GM12801 (cell line): ENCODE measurements around the gene OR9G4.

Experiments used
- TF ChIP-seq, protein P1 (sequence below): IDR thresholded peaks from one replicate; pipeline ENCODE4 v1.5.1; 2011; ENCODE audit warnings: control low read depth; ENCODE audit not compliant: insufficient read length; ENCODE audit errors: extremely low read depth

The OR9G4 gene

DNA sequence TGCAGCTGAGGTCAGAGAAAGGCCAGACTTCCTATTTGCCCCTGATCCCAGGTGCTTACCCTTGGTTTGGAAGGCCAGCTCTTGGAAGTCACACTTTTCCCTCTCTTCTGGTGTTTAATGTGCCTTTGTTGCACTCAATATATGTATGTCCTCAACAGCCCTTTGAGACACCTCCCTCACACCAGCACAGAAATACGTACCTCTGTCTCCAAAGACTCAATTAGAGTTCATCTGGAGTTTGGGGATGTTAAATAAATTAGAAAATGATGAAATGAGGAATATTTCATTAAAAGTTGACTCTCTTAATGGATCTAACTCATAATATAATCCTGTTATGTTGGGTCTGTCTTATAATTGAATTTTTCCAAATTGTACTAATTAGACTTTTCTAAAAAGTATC, at the start of gene OR9G4:
Gene OR9G4, minus strand, starts transcription at position 101 of the 400 bp plus-strand sequence. CDS start 4,931 bp downstream, outside the sequence.
- TF ChIP-seq, protein P1, sequence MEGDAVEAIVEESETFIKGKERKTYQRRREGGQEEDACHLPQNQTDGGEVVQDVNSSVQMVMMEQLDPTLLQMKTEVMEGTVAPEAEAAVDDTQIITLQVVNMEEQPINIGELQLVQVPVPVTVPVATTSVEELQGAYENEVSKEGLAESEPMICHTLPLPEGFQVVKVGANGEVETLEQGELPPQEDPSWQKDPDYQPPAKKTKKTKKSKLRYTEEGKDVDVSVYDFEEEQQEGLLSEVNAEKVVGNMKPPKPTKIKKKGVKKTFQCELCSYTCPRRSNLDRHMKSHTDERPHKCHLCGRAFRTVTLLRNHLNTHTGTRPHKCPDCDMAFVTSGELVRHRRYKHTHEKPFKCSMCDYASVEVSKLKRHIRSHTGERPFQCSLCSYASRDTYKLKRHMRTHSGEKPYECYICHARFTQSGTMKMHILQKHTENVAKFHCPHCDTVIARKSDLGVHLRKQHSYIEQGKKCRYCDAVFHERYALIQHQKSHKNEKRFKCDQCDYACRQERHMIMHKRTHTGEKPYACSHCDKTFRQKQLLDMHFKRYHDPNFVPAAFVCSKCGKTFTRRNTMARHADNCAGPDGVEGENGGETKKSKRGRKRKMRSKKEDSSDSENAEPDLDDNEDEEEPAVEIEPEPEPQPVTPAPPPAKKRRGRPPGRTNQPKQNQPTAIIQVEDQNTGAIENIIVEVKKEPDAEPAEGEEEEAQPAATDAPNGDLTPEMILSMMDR: no peak

DNA sequence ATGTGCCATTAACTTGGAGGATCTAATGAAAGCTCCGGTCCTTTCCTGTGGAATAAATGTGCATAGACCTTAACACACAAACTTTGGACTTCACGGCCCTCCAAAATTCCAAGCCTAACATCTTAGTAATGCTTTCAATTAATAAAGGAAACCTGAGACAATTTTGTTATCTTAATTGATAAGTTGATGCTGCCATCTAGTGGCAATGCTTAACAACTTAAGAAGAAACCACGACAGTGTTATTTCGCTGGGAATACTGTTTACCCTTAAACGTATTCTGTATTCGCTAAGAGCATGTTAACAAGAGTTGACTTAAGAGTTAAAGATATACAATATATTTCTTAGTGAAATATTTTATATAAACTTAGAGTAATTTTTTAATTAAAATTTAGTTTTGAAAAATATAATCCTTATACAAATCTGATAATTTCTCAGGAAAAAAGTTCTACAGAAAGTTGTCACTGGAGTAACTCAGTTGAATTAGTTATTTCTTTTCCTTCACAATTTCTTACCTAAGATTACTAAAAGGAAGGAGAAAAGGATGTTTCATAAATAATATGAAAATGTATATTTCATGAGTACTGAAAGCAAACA, 35.0 kb upstream of the OR9G4 start:
- TF ChIP-seq, protein P1: no peak

GRCh38 chr11:56782167-56782847, 33.8 kb upstream of the OR9G4 start:
- TF ChIP-seq, protein P1: no peak

DNA sequence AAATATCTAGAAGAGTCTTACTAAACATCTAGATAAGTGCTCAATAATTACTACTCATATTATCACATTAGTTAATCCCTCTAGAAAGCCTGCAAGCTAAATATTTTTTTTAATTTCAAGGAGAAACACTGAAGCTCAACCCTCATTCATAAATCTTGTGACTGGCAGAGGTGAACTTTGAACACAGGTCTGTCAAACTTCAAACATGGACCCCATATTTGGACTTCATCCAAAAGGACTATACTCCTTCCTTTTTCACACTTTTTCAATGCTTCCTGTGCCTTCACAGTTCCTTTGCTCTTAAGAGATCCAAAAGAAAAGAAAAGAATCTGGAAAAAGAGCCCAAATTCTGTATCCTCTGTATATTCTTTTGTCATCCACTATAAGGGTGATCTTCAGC, 28.3 kb upstream of the OR9G4 start:
- TF ChIP-seq, protein P1: no peak

DNA sequence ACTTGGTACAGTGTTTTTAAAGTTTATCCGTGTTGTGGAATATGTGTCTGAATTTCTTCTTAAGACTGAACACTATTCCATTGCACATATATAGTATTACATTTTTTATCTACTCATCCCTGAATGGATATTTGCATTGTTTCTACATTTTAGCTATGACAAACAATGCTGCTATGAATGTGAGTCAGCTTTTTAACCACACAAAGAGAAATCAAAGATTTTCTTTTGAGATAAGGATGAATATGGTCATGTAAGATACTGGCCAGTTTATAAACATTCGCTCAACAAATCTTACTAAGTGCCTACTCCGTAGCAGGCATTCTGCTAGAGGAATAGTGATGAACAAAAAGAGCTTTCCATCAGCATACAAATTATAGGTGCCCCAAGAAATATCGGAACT, 16.5 kb upstream of the OR9G4 start:
- TF ChIP-seq, protein P1: no peak

DNA sequence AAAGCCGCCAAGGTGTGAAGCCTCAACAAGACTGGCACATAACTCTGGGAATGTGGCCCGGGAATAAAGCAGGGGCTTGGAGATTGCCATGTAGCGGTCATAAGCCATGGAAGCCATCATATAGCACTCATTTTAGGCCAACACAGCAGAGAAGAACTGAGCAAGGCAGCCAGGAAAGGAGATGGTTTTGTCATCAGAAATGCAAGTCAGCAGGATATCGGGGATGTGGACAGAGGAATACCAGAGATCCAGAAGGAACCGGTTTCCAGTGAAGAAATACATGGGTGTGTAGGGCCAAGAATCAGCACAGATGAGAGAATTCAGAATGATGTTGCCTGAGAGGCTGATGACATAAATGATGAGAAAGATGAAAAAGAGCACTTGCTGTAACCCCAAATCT, 3.0 kb upstream of the OR9G4 start:
- TF ChIP-seq, protein P1: no peak

- TF ChIP-seq, protein P1: no peak
Observed at GRCh38 chr11:56750190-56750589, 1.7 kb upstream of the OR9G4 start.
